Neural progenitor cell (in vitro differentiated cells): ENCODE results near the gene CELA2B. TPM values are rescaled to one million over a fixed set of nuclear protein-coding genes. Genes with fewer than 3 reads are reported as not detected.

Experiments
- DNase-seq: peaks from one replicate; pipeline ENCODE4 v3.0.0-alpha.2; 2016; ENCODE audit warnings: low spot score
- H2AFZ ChIP-seq: fragments of 200-600 bp; sonication (generic); replicated peaks from 2 replicates; pipeline ENCODE4 v1.6.1; 2016; ENCODE audit warnings: antibody characterized with exemption
- H3F3A ChIP-seq: fragments of 200-600 bp; sonication (generic); 2 replicates; pipeline ENCODE4 v1.6.1; 2016; ENCODE audit warnings: antibody characterized with exemption, low read depth
- H3K27ac ChIP-seq: fragments of 200-600 bp; sonication (generic); 2 replicates; pipeline ENCODE4 v1.5.1; 2016; ENCODE audit warnings: mild to moderate bottlenecking
- H3K27me3 ChIP-seq: fragments of 200-600 bp; sonication (generic); 2 replicates; pipeline ENCODE4 v1.6.1; 2016; ENCODE audit warnings: mild to moderate bottlenecking, moderate library complexity
- H3K36me3 ChIP-seq: fragments of 200-600 bp; sonication (generic); 2 replicates; pipeline ENCODE4 v1.5.1; 2016
- H3K4me1 ChIP-seq: fragments of 200-600 bp; sonication (generic); 2 replicates; pipeline ENCODE4 v1.6.1; 2016; ENCODE audit warnings: mixed run types
- H3K4me2 ChIP-seq: fragments of 200-600 bp; sonication (generic); 2 replicates; pipeline ENCODE4 v1.6.1; 2016
- H3K4me3 ChIP-seq: fragments of 200-600 bp; sonication (generic); 2 replicates; pipeline ENCODE4 v1.5.1; 2016
- H3K79me2 ChIP-seq: fragments of 200-600 bp; sonication (generic); 2 replicates; pipeline ENCODE4 v1.6.1; 2016; ENCODE audit warnings: low read depth
- H3K9ac ChIP-seq: fragments of 200-600 bp; sonication (generic); 2 replicates; pipeline ENCODE4 v1.6.1; 2016
- H3K9me3 ChIP-seq: fragments of 200-600 bp; sonication (generic); 2 replicates; pipeline ENCODE4 v1.5.1; 2016; ENCODE audit warnings: low read depth
- H4K20me1 ChIP-seq: fragments of 200-600 bp; sonication (generic); 2 replicates; pipeline ENCODE4 v1.6.1; 2016; ENCODE audit warnings: low read depth
- H3K27ac Mint-ChIP-seq: 3 replicates; pipeline ENCODE4 v1.8.0; 2021; ENCODE audit warnings: mixed read lengths
- H3K27me3 Mint-ChIP-seq: 2 replicates; pipeline ENCODE4 v1.8.0; 2022; ENCODE audit warnings: low read depth, mild to moderate bottlenecking, inconsistent platforms, moderate library complexity, mixed read lengths; ENCODE audit not compliant: insufficient read depth
- H3K36me3 Mint-ChIP-seq: 3 replicates; pipeline ENCODE4 v1.8.0; 2021; ENCODE audit warnings: mixed read lengths
- H3K4me1 Mint-ChIP-seq: 3 replicates; pipeline ENCODE4 v1.8.0; 2021; ENCODE audit warnings: mixed read lengths
- H3K4me3 Mint-ChIP-seq: 3 replicates; pipeline ENCODE4 v1.8.0; 2021; ENCODE audit warnings: mild to moderate bottlenecking, moderate library complexity, mixed read lengths
- H3K9me3 Mint-ChIP-seq: 3 replicates; pipeline ENCODE4 v1.8.0; 2020; ENCODE audit warnings: mixed read lengths
- EZH2 ChIP-seq: fragments of 200-600 bp; sonication (generic); IDR thresholded peaks from 2 replicates; pipeline ENCODE4 v1.6.1; 2017; ENCODE audit warnings: antibody characterized with exemption, mild to moderate bottlenecking, moderate library complexity
- EZH2phosphoT487 ChIP-seq: fragments of 200-600 bp; sonication (generic); IDR thresholded peaks from 2 replicates; pipeline ENCODE4 v1.6.1; 2017; ENCODE audit warnings: antibody characterized with exemption
- total RNA-seq: library from RNA; depleted of rRNA; stranded (reverse); fragments of >200 nt; gene quantifications from 2 replicates; pipeline ENCODE4 v1.2.3, GENCODE V29; 2015; ENCODE audit warnings: low replicate concordance
- TF ChIP-seq, protein P1 (sequence below): fragments of 200-600 bp; sonication (generic); IDR thresholded peaks from 2 replicates; pipeline ENCODE4 v1.5.1; 2017; ENCODE audit warnings: antibody characterized with exemption, mild to moderate bottlenecking

The CELA2B gene
- total RNA-seq, 1 donor from 2014 or later: not detected

DNA sequence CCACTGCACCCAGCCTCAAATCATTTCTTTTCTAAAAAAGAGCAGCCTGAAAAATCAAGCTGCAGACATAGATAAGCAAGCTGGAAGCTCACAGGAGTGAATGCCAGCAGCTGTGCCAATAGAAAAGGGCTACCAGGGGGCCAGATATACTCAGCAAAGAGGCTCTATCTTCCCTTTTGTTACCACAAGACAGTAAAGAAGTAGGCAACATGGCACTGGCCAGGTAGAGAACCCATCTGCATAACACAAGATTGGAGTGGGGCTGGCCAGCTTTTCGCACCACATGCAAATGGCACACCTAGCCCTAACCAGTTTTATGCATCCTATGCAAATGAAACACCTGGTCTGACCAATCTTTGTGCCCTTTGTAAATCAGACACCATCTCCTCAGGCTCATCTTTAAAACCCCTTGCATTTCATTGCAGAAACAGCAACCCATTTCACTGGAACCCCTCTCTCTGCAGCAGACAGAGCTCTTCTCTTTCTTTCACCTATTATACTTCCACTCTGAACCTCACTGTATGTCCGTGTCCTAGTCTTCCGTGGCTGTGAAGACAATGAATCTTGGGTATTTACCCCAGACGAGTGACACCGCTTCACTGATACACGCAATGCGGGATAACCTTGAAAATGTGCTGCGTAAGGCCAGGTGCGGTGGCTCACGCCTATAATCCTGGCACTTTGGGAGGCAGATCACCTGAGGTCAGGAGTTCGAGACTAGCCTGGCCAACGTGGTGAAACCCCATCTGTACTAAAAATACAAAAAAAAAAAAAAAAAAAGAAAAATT, 33.0 kb downstream of the CELA2B start:
- TF ChIP-seq EZH2: no peak
- no peaks in the 10 kb centered on the region for H3K79me2 ChIP-seq
- H3F3A ChIP-seq: no peaks in the 10 kb centered on the region
- Mint-ChIP-seq H3K9me3 (no peaks in the 10 kb centered on the region), H3K4me3 (no peak overlapping the region), H3K36me3 (peaks cover 4% of the 10 kb centered on the region), H3K27ac (no peak overlapping the region), H3K4me1 (no peaks in the 10 kb centered on the region), H3K27me3 (no peaks in the 10 kb centered on the region)
- H2AFZ ChIP-seq: no peak overlapping the region
- no peak overlapping the region for H3K27ac ChIP-seq
- H3K4me3 ChIP-seq: no peak overlapping the region
- no peaks in the 10 kb centered on the region for H3K9me3 ChIP-seq
- H3K4me1 ChIP-seq: no peaks in the 10 kb centered on the region
- no peaks in the 10 kb centered on the region for H4K20me1 ChIP-seq
- no peaks in the 10 kb centered on the region for H3K27me3 ChIP-seq
- DNase-seq: no peak
- no peaks in the 10 kb centered on the region for H3K36me3 ChIP-seq
- H3K4me2 ChIP-seq: no peak overlapping the region
- no peak overlapping the region for H3K9ac ChIP-seq

DNA sequence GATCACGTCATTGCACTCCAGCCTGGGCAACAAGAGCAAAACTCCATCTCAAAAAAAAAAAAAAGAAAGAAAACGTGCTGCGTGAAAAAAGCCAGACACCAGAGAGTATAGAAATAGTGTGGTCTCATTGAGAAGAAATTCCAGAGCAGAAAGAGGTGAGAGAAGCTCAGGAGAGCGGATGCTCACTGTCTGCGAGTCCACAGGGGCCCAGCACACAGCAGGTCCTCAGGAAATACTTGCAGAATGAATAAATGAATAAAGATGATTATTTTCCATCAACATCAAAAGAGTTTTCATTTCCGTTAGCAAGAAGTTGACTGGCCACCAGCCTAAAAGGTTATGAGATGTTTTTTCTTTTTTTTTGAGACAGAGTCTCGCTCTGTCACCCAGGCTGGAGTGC, 33.7 kb downstream of the CELA2B start:
- Histone ChIP-seq H3K27me3 (no peaks in the 10 kb centered on the region), H3K4me1 (no peaks in the 10 kb centered on the region), H3F3A (no peaks in the 10 kb centered on the region), H3K27ac (no peak overlapping the region), H3K79me2 (no peaks in the 10 kb centered on the region), H4K20me1 (no peaks in the 10 kb centered on the region), H3K36me3 (no peaks in the 10 kb centered on the region), H2AFZ (no peak overlapping the region), H3K4me2 (no peak overlapping the region), H3K9me3 (no peaks in the 10 kb centered on the region), H3K9ac (no peak overlapping the region), H3K4me3 (no peak overlapping the region)
- TF ChIP-seq, protein P1, sequence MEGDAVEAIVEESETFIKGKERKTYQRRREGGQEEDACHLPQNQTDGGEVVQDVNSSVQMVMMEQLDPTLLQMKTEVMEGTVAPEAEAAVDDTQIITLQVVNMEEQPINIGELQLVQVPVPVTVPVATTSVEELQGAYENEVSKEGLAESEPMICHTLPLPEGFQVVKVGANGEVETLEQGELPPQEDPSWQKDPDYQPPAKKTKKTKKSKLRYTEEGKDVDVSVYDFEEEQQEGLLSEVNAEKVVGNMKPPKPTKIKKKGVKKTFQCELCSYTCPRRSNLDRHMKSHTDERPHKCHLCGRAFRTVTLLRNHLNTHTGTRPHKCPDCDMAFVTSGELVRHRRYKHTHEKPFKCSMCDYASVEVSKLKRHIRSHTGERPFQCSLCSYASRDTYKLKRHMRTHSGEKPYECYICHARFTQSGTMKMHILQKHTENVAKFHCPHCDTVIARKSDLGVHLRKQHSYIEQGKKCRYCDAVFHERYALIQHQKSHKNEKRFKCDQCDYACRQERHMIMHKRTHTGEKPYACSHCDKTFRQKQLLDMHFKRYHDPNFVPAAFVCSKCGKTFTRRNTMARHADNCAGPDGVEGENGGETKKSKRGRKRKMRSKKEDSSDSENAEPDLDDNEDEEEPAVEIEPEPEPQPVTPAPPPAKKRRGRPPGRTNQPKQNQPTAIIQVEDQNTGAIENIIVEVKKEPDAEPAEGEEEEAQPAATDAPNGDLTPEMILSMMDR: no peak
- TF ChIP-seq EZH2phosphoT487 (no peak), EZH2 (no peak)
- H3K27ac Mint-ChIP-seq: no peak overlapping the region
- peaks cover 5% of the 10 kb centered on the region for H3K36me3 Mint-ChIP-seq
- no peak overlapping the region for H3K4me3 Mint-ChIP-seq
- DNase-seq: no peak
- no peaks in the 10 kb centered on the region for H3K4me1 Mint-ChIP-seq
- no peaks in the 10 kb centered on the region for H3K9me3 Mint-ChIP-seq
- no peaks in the 10 kb centered on the region for H3K27me3 Mint-ChIP-seq

DNA sequence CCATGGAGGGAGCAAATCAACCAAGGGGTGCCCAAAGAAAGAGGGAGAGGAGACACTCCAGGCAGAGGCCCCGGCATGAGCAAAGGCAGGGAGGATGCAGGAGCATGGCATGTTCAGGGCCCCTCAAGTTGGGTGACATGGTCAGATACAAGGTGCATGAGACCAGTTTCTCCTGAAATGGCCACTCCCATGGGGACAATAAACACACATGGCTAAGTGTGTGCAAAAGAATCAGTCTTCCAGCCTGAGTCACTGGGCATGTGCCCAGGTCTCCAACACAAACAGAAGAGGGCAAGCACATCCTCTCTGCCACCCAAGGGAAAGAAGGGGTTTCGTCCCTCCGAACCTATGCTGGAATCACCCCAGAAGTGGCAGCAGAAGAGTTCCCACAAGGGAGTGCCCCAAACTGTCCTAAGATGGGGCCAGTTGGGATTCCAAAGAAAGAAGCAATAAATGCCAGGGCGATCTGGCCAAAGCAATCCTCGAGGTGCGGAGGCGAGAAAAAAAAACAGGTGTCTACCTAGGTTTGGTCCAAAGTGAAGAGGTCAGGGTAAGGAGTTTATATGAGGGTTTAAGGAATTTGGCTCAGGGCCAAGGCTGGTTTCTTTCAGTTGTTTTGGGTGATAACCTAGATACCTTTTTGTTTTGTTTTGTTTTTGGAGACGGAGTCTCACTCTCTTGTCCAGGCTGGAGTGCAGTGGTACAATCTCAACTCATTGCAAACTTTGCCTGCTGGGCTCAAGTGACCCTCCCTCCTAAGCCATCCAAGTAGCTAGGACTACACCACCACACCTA, 34.9 kb downstream of the CELA2B start:
- Histone ChIP-seq H3K27ac (no peak overlapping the region), H4K20me1 (no peaks in the 10 kb centered on the region), H3K36me3 (no peaks in the 10 kb centered on the region), H3K79me2 (no peaks in the 10 kb centered on the region), H3K9ac (no peak overlapping the region), H3K4me1 (no peaks in the 10 kb centered on the region), H3K27me3 (no peaks in the 10 kb centered on the region), H3K4me2 (no peak overlapping the region), H2AFZ (no peak overlapping the region), H3K4me3 (no peak overlapping the region), H3K9me3 (no peaks in the 10 kb centered on the region), H3F3A (no peaks in the 10 kb centered on the region)
- no peak for DNase-seq
- no peak for TF ChIP-seq EZH2phosphoT487
- TF ChIP-seq, protein P1: no peak
- no peak for TF ChIP-seq EZH2
- H3K36me3 Mint-ChIP-seq: peaks cover 5% of the 10 kb centered on the region
- no peak overlapping the region for H3K4me3 Mint-ChIP-seq
- H3K4me1 Mint-ChIP-seq: no peaks in the 10 kb centered on the region
- H3K27ac Mint-ChIP-seq: no peak overlapping the region
- no peaks in the 10 kb centered on the region for H3K27me3 Mint-ChIP-seq
- H3K9me3 Mint-ChIP-seq: no peaks in the 10 kb centered on the region
